HG02943 (cell line): Measurements from ENCODE around the gene ASXL1.
"Not testable (repeated sequence)": the region's sequence is repeated elsewhere in the genome, so short reads cannot be mapped to it uniquely, and the experiment has no call there.

Source experiments
- ATAC-seq: cut with Tn5 transposase; IDR thresholded peaks from one replicate; pipeline ENCODE4 v1.9.1; 2021; ENCODE audit warnings: mild to moderate bottlenecking, low read depth, moderate library complexity; ENCODE audit not compliant: unreplicated experiment

Gene ASXL1

DNA sequence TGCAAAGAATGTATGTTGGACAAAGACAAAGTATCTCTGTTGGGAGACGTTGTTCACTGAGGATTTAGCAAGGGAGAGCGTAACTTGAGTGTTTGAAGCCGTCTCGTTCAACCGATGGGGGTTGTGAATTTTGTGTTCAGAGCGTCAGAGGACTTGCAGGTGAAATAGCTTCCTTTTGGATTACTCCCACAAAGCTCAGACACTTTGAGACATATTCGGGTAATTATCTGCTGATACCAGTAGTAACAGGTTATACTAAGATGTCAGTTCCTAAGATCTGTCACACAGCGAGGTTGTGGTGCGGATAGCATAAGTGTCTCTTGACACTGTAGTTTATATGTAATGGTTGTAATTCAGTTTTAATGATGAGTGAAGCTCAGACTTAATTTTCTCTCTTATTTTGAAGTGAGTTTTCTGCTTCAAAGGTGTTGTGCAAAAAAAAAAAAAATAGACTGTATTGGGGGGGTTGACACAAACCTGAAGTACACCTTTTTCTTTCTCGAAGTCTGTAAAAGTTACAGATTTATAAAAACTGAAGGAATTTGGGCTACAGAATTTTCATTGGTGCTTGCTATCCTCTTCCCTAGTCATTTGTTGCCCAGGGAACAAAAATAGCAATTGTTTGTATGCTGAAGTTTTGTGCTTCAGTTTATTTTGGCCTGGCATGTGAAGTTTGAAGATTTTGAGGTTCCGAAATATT, 1.7 kb downstream of the ASXL1 start:
- ATAC-seq, result no peak

DNA sequence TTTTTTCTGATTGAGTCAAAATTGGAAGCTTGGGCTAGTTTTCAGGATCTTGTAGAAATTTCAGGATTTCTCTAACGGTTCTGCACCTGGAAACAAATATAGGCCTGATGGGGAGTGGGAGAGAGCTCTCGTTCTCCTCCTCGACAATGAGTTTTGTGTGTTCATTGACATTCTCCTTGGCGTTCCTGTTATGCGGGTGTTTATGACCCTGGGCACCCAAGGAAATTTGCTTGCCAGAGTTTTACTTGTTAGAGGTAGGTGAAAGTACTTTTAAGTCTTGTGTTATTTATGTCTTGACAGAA, 2.2 kb downstream of the ASXL1 start:
- ATAC-seq, result no peak

DNA sequence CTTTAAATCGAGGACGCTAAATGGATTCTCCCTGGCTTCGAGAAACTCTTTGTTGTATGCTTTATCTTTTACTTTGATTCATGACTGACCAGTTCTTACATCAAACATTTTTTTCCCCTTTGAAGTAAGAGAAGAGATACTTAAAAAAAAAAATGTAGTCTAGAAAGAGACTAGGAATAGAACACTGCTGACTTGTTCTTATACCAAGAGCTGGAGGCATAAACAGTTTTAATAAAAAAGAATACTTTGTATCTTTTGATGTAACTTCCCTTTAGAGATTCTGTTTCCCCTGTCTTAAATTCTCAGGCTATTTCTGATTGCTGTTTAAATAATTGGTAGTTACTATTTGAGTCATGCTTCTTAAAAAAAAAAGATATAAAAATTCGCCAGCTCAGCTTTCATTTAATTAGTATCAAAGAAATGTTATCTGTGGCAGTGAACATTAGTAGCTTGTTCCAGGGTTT, 4.8 kb downstream of the ASXL1 start:
- ATAC-seq, result no peak

DNA sequence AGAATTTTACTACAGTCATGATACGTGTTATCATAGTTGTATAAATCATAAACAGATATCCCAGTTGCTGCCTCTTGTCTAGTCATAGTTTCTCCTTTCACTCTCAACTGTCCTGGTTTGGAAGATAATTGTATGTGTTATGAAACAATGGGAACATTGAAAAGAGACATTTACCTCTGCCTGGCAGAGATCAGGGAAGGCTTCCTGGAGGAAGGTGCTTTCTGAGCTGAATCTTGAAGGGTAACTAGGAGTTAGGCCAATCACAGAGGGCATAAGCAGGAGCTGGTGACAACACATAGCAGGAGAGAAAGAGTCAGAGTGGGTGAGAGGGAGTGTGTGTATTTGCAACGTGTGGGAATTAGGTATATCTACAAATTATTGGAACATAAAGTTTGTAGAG, 5.4 kb downstream of the ASXL1 start:
- ATAC-seq, result no peak

DNA sequence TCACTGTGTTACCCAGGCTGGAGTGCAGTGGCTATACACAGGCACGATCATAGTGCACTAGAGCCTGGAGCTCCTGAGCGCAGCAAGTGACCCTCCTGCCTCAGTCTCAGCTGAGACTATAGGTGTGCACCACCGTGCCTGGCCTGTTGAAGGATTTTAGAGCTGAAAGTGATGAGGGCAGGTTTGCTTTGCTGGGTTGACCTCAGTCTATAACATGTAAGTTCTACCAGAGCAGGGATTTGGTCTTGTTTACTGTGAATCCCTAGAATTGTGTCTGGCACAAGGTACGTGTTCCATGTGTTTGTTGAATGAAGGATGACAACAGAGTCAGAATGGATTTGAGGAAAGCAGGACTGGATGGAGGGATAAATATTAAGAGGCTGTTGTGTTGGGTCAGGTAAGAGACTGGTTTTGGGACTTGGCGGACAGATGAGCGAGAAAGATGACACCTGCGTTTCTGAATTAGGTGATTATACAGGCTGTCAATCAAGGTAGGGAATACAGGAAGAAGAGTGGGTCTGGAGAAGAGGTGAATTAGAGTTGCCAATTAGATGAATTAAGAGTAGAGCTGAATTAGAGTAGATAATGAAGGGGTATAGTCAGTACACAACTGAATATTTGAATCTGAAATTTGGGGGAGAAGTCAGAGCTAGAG, 6.5 kb downstream of the ASXL1 start:
- ATAC-seq, result no peak

DNA sequence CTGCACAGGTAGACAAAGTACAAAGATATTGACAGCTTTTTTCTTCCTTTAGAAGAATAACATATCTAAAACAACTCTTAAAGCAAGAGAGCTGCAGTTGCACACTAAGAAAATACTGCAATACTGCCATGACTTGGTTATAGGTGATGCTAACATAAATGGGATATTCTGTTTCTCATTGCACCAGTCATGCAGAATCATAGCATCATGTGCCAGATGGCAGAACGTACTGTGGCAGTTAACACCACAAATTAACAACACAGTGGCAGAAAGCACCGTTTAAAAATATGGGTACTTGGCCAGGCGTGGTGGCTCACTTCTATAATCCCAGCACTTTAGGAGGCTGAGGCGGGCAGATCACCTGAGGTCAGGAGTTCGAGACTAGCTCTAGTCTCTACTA, 7.4 kb downstream of the ASXL1 start:
- no peak for ATAC-seq

DNA sequence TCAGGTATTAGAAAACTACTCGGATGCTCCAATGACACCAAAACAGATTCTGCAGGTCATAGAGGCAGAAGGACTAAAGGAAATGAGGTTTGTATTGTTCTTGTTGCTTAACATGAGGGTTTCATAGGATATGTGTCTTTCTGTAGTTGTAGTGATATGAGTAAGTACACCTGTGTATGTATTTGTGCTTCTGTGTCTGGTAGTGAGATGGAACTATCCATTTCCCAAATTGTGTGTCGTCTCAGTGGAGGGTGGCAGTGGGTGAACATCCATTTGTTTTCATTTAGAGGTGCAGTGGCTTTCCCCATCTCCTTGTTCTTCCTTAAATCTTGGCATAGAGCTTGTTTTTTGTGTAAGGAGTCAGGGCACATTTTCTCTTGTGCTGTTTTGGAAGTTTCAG, 8.2 kb downstream of the ASXL1 start:
- ATAC-seq, result no peak

DNA sequence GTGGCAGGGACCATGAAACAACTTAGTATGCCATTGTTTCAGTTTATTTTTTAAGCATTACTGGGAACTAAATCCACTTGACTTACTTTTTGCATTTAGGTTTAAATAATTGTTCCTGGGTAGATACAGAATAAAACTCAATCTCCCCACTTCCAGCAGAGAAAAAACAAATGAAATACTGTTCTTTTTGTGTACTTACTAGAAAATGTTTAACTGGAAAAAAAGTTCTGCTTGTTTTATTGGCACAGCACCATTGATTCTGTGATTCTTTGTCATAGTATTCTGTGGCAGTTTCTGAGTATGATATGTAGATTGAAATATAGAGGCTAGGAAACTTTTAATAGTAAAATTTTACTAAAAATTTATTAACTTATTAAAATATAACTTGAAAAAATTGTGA, 10.2 kb downstream of the ASXL1 start:
- no peak for ATAC-seq

DNA sequence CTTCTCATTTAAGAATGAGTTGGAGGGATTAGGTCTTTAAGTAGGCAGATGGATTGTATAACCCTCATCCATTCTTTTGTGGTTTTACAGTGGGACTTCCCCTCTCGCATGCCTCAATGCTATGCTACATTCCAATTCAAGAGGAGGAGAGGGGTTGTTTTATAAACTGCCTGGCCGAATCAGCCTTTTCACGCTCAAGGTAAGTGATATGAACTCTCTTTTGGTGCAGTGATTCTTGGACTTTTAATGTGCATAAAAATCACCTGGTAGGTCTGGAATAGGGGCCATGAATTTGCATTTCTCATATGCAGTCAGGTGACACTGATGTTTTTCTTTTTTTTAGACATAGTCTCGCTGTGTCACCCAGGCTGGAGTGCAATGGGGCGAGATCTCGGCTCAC, 10.8 kb downstream of the ASXL1 start:
- no peak for ATAC-seq

DNA sequence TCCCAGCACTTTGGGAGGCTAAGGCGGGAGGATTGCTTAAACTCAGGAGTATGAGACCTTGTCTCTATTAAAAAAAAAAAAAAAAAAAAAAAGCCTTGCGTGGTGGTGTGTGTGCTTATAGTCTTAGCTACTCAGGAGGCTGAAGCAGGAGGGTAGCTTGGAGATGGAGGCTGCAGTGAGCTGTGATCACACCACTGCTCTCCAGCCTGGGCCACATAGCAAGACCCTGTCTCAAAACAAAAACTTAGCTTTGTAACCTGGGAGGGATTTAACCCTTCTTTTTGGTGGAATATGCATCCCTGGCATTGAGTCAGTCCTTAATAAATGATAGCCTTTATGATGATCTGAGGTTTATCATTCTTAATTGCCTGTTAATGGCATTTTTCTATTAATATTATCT, 12.8 kb downstream of the ASXL1 start:
- no peak for ATAC-seq

DNA sequence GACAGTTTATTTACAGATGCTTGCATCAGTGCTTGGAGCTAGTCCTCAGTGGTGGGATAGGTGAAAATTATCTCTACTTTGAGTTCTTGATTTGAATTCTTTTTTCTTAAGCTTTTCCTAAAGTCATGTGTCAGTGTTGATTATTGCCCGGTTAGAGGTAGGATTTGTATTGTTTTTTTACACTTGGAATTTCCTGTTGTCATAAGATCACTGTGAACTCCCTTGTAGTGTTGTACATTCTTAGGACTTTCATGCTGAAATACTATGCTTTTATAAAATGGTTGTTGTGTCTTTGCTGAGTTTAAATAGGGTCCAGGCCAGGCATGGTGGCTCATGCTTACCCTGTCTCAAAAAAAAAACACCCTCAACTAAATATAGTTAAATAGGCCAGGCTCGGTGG, 20.3 kb downstream of the ASXL1 start:
- no peak for ATAC-seq

DNA sequence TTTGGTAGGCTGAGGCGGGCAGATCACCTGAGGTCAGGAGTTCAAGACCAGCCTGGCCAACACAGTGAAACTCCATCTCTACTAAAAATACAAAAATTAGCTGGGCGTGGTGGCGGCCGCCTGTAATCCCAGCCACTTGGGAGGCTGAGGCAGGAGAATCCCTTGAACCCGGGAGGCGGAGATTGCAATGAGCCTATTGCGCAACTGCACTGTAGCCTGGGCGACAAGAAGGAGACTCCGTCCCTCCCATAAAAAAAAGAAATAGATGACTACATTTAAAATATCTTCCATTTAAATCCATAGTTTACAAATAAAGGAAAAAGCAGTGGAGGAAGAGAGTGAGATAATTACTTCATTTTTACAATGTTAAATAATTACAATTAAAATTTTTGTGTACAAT, 21.9 kb downstream of the ASXL1 start:
- ATAC-seq, result not testable (repeated sequence)

DNA sequence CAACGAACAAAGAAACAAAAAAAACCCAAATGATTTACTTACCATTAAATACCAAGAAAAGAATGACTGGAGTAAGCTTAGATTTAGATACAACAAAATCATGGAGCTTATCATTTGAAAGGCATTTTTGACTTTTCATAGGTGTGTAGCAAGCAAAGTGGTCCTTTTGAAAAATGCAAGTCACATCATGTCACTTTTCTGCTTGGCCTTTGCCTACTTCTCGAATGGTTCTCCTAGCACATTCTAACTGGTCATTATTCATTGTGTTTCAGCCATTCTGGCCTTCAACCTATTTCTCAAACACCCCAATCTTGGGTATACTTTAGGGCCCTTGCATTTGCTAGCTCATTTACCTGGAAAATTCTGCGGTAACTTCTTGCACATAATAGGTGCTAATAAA, 22.6 kb downstream of the ASXL1 start:
- ATAC-seq, result no peak

DNA sequence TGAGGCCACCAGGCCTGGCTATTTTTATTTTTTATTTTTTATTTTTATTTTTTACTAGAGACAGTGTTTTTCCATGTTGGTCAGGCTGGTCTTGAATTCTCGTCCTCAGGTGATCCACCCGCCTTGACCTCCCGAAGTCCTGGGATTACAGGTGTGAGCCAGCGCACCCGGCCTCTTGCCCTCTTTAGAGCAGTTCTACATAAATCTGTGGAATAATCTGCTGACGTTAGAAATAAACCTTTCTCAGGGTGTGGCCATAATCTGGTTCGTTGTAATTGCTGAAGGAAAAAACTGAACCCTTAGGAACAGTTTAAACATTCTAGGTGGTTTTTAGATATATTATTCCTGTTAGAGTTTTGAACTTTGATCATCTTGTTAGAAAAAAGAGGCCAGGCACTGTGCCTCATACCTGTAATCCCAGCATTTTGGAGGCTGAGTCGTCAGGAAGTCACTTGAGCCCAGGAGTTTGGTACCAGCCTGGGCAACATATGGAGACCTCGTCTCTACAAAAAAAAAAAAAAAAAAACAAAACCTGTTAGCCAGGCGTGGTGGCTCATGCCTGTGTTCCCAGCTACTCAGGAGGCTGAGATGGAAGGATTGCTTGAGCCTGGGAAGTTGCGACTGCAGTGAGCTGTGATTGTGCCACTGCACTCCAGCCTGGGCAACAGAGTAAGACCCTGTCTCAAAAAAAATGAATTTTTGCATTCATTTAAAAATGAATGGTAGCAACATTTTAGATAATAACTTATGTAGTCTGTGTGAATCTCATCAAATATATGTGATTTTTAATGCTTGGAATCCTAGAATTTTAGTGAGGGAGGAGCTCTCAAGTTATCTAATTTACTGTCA, 24.2 kb downstream of the ASXL1 start:
- ATAC-seq, result no peak

DNA sequence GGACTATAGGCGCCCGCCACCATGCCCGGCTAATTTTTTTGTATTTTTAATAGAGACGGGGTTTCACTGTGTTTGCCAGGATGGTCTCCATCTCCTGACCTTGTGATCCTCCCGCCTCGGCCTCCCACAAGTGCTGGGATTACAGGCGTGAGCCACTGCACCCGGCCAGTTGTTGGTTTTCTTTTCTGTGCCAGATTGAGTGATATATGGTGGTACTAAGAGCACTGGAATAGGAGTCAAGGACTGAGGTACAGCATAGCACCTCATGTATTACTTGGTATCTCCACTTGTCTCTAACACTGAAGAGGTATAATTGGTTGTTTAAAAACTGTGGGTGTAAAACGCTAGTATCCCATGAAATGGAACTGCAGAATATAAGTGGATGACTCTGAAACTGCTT, 25.3 kb downstream of the ASXL1 start:
- ATAC-seq, result not testable (repeated sequence)

DNA sequence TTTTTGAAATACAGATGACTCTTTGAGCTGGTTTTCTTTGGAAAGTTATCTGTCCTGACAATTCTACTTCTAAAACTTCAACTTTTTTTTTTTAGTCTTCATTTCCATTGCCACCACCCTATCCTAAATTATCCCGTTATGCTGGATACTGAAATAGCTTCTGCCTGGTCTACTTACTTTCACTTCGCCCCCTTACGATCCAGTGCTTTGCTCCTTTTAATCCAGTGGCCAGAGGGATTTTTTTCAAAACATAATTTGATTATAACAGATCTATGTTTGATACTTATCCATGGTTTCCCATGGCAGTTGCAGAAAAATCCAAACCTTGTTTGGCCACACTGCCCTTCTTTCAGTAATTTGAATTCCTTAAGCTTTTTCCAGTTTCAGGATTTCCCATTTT, 27.4 kb downstream of the ASXL1 start:
- ATAC-seq, result no peak

DNA sequence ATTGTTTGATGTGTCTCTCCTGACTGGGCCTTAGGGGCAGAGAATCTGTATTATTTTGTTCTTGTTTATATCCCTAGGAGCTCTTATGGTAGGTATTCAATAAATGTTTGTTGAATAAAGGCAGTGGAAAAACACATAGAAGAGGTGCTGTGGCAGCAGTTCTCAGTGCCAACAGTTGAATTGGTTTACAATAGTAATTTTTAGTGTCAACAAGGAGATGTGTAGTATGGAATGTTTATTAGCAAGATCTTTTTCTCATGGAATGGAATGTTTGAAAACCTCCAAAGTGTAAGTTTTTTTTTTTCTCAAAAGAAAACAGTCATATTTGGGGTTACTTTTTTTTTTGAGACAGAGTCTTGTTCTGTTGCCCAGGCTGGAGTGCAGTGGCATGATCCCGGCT, 28.0 kb downstream of the ASXL1 start:
- no peak for ATAC-seq

DNA sequence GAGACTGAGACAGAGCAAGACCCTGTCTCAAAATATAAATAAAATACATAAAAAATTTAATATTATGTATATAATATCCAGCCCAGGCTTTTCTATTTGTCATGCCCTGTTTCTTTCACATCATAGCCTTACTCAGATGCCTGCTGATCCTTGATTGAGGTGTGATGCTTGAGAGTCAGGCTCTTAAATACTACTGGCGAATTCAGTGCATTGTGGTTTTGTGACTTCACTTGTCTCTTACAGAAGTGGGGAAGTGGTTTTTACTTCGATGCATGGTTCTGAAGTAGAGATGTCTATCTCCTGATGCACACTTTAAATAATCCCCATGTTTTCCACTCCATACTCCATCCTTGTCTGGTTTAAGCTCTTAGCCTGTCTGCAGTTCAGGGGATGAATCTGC, 29.1 kb downstream of the ASXL1 start:
- no peak for ATAC-seq

DNA sequence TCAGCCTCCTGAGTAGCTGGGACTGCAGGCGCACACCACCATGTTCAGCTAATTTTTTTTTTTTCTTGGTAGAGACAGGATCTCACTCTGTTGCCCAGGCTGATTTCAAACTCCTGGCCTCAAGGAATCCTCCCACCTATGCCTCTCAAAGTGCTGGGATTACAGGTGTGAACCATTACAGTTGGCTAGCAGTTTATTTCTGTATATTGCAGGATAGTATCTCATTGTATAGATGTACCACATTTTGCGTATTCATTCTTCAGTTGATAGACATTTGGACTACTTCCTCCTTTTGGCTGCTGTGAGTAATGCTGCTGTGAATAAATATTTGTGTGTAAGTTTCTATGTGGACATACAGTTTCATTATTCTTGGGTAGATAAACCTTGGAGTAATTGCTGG, 32.9 kb downstream of the ASXL1 start:
- no peak for ATAC-seq

DNA sequence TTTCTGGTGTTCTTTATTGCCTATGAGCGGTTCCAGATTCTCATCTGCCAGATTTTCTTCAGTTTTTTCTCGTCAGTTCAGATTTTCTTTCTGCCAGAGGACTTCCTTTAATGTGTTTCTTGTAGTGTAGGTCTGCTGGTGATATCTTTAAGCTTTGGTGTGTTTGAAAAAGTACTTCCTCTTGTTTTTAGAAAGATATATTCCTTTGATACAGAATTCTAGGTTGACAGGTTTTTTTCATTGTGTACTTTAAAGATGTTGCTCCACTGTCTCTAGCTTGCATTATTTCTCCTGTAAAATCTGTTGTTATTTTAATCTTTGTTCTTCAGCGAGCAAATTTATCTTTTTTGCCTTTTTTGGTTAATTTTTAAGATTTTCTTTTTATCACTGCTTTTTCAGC, 36.9 kb downstream of the ASXL1 start:
- ATAC-seq, result no peak

DNA sequence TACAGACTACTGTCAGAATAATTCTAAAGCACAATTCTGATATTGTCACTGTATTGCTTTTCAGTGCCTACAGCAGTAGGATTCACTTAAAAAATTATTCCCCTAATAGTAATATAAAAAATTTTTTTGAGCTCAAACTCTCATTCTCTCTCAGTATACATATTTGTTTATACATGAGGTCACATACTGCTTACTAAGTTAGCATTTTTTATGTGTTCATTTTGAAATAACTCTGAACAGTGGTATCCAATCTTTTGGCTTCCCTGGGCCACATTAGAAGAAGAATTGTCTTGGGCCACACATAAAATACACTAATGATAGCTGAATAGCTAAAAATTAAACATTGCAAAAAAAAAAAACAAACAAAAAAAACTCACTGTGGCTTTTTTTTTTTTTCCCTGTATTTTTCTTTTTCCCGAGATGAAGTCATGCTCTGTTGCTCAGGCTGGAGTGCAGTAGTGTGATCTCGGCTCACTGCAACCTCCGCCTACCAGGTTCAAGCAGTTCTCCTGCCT, 38.6 kb downstream of the ASXL1 start:
- ATAC-seq, result no peak
